Skeletal muscle satellite cell (primary cell): ENCODE results near the gene GRID1.

Experiments used
- H3K27me3 ChIP-seq: 2 replicates; pipeline ENCODE4 v1.7.0; 2013; ENCODE audit warnings: low read length; ENCODE audit not compliant: control insufficient read depth, insufficient read depth
- H3K36me3 ChIP-seq: 2 replicates; pipeline ENCODE4 v1.7.0; 2013; ENCODE audit warnings: mild to moderate bottlenecking, control low read depth, low read length; ENCODE audit not compliant: insufficient read depth
- H3K4me1 ChIP-seq: 2 replicates; pipeline ENCODE4 v1.7.0; 2013; ENCODE audit warnings: low read length; ENCODE audit not compliant: control insufficient read depth, insufficient read depth
- H3K4me2 ChIP-seq: 2 replicates; pipeline ENCODE4 v1.7.0; 2013; ENCODE audit warnings: mild to moderate bottlenecking, low read length
- H3K4me3 ChIP-seq: 2 replicates; pipeline ENCODE4 v1.7.0; 2013; ENCODE audit warnings: low read length
- H3K9ac ChIP-seq: 2 replicates; pipeline ENCODE4 v1.7.0; 2013; ENCODE audit warnings: mild to moderate bottlenecking, low read depth, low read length, moderate library complexity
- H3K9me3 ChIP-seq: replicated peaks from 2 replicates; pipeline ENCODE4 v1.7.0; 2013; ENCODE audit warnings: mild to moderate bottlenecking, control low read depth, low read length

Gene GRID1

GRCh38 chr10:86232644-86233043 is 134.0 kb downstream of the GRID1 start:
- Histone ChIP-seq H3K4me3 (no peak overlapping the region), H3K9ac (no peak overlapping the region), H3K9me3 (no peaks in the 10 kb centered on the region), H3K4me2 (no peak overlapping the region), H3K4me1 (no peaks in the 10 kb centered on the region), H3K27me3 (no peaks in the 10 kb centered on the region), H3K36me3 (no peaks in the 10 kb centered on the region)

GRCh38 chr10:86231796-86232560 is 134.6 kb downstream of the GRID1 start:
- H3K36me3 ChIP-seq = no peaks in the 10 kb centered on the region

GRCh38 chr10:86230557-86231180 is 135.9 kb downstream of the GRID1 start:
- Histone ChIP-seq H3K36me3 (no peaks in the 10 kb centered on the region), H3K4me3 (no peak overlapping the region), H3K9me3 (no peaks in the 10 kb centered on the region), H3K9ac (no peak overlapping the region), H3K4me2 (no peak overlapping the region), H3K27me3 (no peaks in the 10 kb centered on the region), H3K4me1 (no peaks in the 10 kb centered on the region)

More at GRCh38 chr10:86231796-86232560, 134.6 kb downstream of the GRID1 start:
- no peak overlapping the region for H3K4me2 ChIP-seq
- no peak overlapping the region for H3K4me3 ChIP-seq
- H3K4me1 ChIP-seq = no peaks in the 10 kb centered on the region
- no peaks in the 10 kb centered on the region for H3K27me3 ChIP-seq
- H3K9ac ChIP-seq = no peak overlapping the region
- H3K9me3 ChIP-seq = no peaks in the 10 kb centered on the region

GRCh38 chr10:86229811-86230556 is 136.6 kb downstream of the GRID1 start:
- H3K4me2 ChIP-seq = no peak overlapping the region
- H3K9ac ChIP-seq = no peak overlapping the region
- no peaks in the 10 kb centered on the region for H3K27me3 ChIP-seq
- H3K4me1 ChIP-seq = no peaks in the 10 kb centered on the region
- H3K36me3 ChIP-seq = no peaks in the 10 kb centered on the region
- H3K9me3 ChIP-seq = no peaks in the 10 kb centered on the region
- H3K4me3 ChIP-seq = no peak overlapping the region

GRCh38 chr10:86229376-86229775 is 137.2 kb downstream of the GRID1 start:
- Histone ChIP-seq H3K9ac (no peak overlapping the region), H3K4me3 (no peak overlapping the region), H3K36me3 (no peaks in the 10 kb centered on the region), H3K9me3 (no peaks in the 10 kb centered on the region), H3K4me2 (no peak overlapping the region), H3K4me1 (no peaks in the 10 kb centered on the region), H3K27me3 (no peaks in the 10 kb centered on the region)

GRCh38 chr10:86227501-86228258 is 138.9 kb downstream of the GRID1 start:
- no peaks in the 10 kb centered on the region for H3K27me3 ChIP-seq
- H3K9ac ChIP-seq = no peak overlapping the region
- no peaks in the 10 kb centered on the region for H3K4me1 ChIP-seq
- no peak overlapping the region for H3K4me2 ChIP-seq
- no peaks in the 10 kb centered on the region for H3K9me3 ChIP-seq
- H3K4me3 ChIP-seq = no peak overlapping the region
- no peaks in the 10 kb centered on the region for H3K36me3 ChIP-seq

- Histone ChIP-seq H3K27me3 (no peaks in the 10 kb centered on the region), H3K4me3 (no peak overlapping the region), H3K36me3 (no peaks in the 10 kb centered on the region), H3K4me1 (no peaks in the 10 kb centered on the region), H3K9ac (no peak overlapping the region), H3K9me3 (no peaks in the 10 kb centered on the region), H3K4me2 (no peak overlapping the region)
These were observed 139.8 kb downstream of the GRID1 start for GRCh38 chr10:86226781-86227201.

- no peaks in the 10 kb centered on the region for H3K27me3 ChIP-seq
- no peak overlapping the region for H3K9ac ChIP-seq
- no peaks in the 10 kb centered on the region for H3K9me3 ChIP-seq
- H3K4me2 ChIP-seq = no peak overlapping the region
- no peaks in the 10 kb centered on the region for H3K4me1 ChIP-seq
- no peaks in the 10 kb centered on the region for H3K36me3 ChIP-seq
- H3K4me3 ChIP-seq = no peak overlapping the region
These were observed 140.6 kb downstream of the GRID1 start for GRCh38 chr10:86226016-86226415.

GRCh38 chr10:86225103-86225782 is 141.4 kb downstream of the GRID1 start:
- Histone ChIP-seq H3K4me3 (no peak overlapping the region), H3K9me3 (no peaks in the 10 kb centered on the region), H3K36me3 (no peaks in the 10 kb centered on the region), H3K9ac (no peak overlapping the region), H3K4me2 (no peak overlapping the region), H3K4me1 (no peaks in the 10 kb centered on the region), H3K27me3 (no peaks in the 10 kb centered on the region)

GRCh38 chr10:86224354-86225102 is 142.1 kb downstream of the GRID1 start:
- H3K27me3 ChIP-seq = no peaks in the 10 kb centered on the region
- no peak overlapping the region for H3K4me3 ChIP-seq
- H3K36me3 ChIP-seq = no peaks in the 10 kb centered on the region
- no peaks in the 10 kb centered on the region for H3K9me3 ChIP-seq
- no peaks in the 10 kb centered on the region for H3K4me1 ChIP-seq
- H3K9ac ChIP-seq = no peak overlapping the region
- no peak overlapping the region for H3K4me2 ChIP-seq
